ENCODE measurements around the gene MMP17.

MMP17 gene

GRCh38 chr12:131827961-131828534, at the start of gene MMP17:
TSS of gene MMP17 (plus strand) at chr12:131828393. CDS start at chr12:131828495, 102 bp downstream.
- in situ Hi-C loops (cut with MboI; ENCODE audit: low sequenced_read_pairs, unreplicated experiment) = no loop called here
- peak; percentile 40 for TF ChIP-seq CTCF (IDR thresholded peaks at IDR 0.05; ENCODE audit: borderline replicate concordance, control extremely low read depth, extremely low read depth, insufficient read depth, missing control alignments)
- DNase-seq (ENCODE audit: low spot score) = peak; percentile 75

GRCh38 chr12:131779027-131779426, 49.2 kb upstream of the MMP17 start:
- no peak for DNase-seq (ENCODE audit: low spot score)
- no peak for TF ChIP-seq CTCF (IDR thresholded peaks at IDR 0.05; ENCODE audit: borderline replicate concordance, control extremely low read depth, extremely low read depth, insufficient read depth, missing control alignments)
- in situ Hi-C loops (cut with MboI; ENCODE audit: low sequenced_read_pairs, unreplicated experiment) = no loop called here

GRCh38 chr12:131782061-131782460, 46.1 kb upstream of the MMP17 start:
- no peak for TF ChIP-seq CTCF (IDR thresholded peaks at IDR 0.05; ENCODE audit: borderline replicate concordance, control extremely low read depth, extremely low read depth, insufficient read depth, missing control alignments)
- no peak for DNase-seq (ENCODE audit: low spot score)
- in situ Hi-C loops (cut with MboI; ENCODE audit: low sequenced_read_pairs, unreplicated experiment) = no loop called here

- TF ChIP-seq CTCF (IDR thresholded peaks at IDR 0.05; ENCODE audit: borderline replicate concordance, control extremely low read depth, extremely low read depth, insufficient read depth, missing control alignments) = no peak
- peak; percentile 57 for DNase-seq (ENCODE audit: low spot score)
- in situ Hi-C loops (cut with MboI; ENCODE audit: low sequenced_read_pairs, unreplicated experiment) = no loop called here
These were observed 44.2 kb upstream of the MMP17 start for GRCh38 chr12:131783915-131784541.

GRCh38 chr12:131784909-131785762, 43.1 kb upstream of the MMP17 start:
- in situ Hi-C loops (cut with MboI; ENCODE audit: low sequenced_read_pairs, unreplicated experiment) = no loop called here
- no peak for DNase-seq (ENCODE audit: low spot score)
- TF ChIP-seq CTCF (IDR thresholded peaks at IDR 0.05; ENCODE audit: borderline replicate concordance, control extremely low read depth, extremely low read depth, insufficient read depth, missing control alignments) = no peak

- TF ChIP-seq CTCF (IDR thresholded peaks at IDR 0.05; ENCODE audit: borderline replicate concordance, control extremely low read depth, extremely low read depth, insufficient read depth, missing control alignments) = no peak
- no peak for DNase-seq (ENCODE audit: low spot score)
- in situ Hi-C loops (cut with MboI; ENCODE audit: low sequenced_read_pairs, unreplicated experiment) = no loop called here
These were observed 42.3 kb upstream of the MMP17 start for GRCh38 chr12:131785763-131786330.

All from GM13976 (cell line).